HepG2 (cell line): ENCODE results near the gene SH3BGRL2.

ENCODE experiments used
- ARID3A ChIP-seq: IDR thresholded peaks from 2 replicates; pipeline ENCODE4 v1.6.1; 2012; ENCODE audit warnings: low read depth, low read length, improper control_type of control experiment
- CBX1 ChIP-seq: IDR thresholded peaks from one replicate; pipeline ENCODE4 v1.6.1; 2016; ENCODE audit warnings: antibody characterized with exemption, low read depth
- ETS1 ChIP-seq: sonication (generic); formaldehyde crosslinking; IDR thresholded peaks from 2 replicates; pipeline ENCODE4 v1.4.0; 2020; ENCODE audit warnings: missing genetic modification reagents
- NCOA2 ChIP-seq: sonication (generic); formaldehyde crosslinking; IDR thresholded peaks from 2 replicates; pipeline ENCODE4 v1.8.0; 2022; ENCODE audit warnings: inconsistent platforms
- NFAT5 ChIP-seq: sonication (generic); formaldehyde crosslinking; IDR thresholded peaks from 2 replicates; pipeline ENCODE4 v1.4.0; 2020; ENCODE audit warnings: missing genetic modification reagents
- SRSF9 ChIP-seq: fragments of 200-400 bp; formaldehyde crosslinking; IDR thresholded peaks from 2 replicates; pipeline ENCODE4 v1.6.1; 2018; ENCODE audit warnings: borderline replicate concordance, mild to moderate bottlenecking, low read depth, low read length; ENCODE audit not compliant: insufficient read depth, poor library complexity, severe bottlenecking
- TAF1 ChIP-seq: sonication (generic); formaldehyde crosslinking; IDR thresholded peaks from 2 replicates; pipeline ENCODE4 v1.4.0; 2020; ENCODE audit warnings: missing genetic modification reagents
- TAF15 ChIP-seq: fragments of 200-400 bp; formaldehyde crosslinking; IDR thresholded peaks from one replicate; pipeline ENCODE4 v1.6.1; 2018; ENCODE audit warnings: mild to moderate bottlenecking, low read depth, low read length; ENCODE audit not compliant: poor library complexity, severe bottlenecking
- TP53 ChIP-seq: sonication (generic); formaldehyde crosslinking; conservative IDR thresholded peaks from 2 replicates; pipeline ENCODE4 v1.4.0; 2020; ENCODE audit warnings: missing genetic modification reagents
- ZNF225 ChIP-seq: sonication (generic); formaldehyde crosslinking; IDR thresholded peaks from 2 replicates; pipeline ENCODE4 v1.4.0; 2020; ENCODE audit warnings: mild to moderate bottlenecking, missing genetic modification reagents
- ZNF260 ChIP-seq: sonication (generic); formaldehyde crosslinking; IDR thresholded peaks from 2 replicates; pipeline ENCODE4 v1.4.0; 2020; ENCODE audit warnings: missing genetic modification reagents, low read depth, mild to moderate bottlenecking, borderline replicate concordance
- ZNF512 ChIP-seq: sonication (generic); formaldehyde crosslinking; IDR thresholded peaks from 2 replicates; pipeline ENCODE4 v1.4.0; 2020; ENCODE audit warnings: mild to moderate bottlenecking, missing genetic modification reagents
- ZNF556 ChIP-seq: sonication (generic); formaldehyde crosslinking; IDR thresholded peaks from 2 replicates; pipeline ENCODE4 v1.4.0; 2020; ENCODE audit warnings: mild to moderate bottlenecking, missing genetic modification reagents, borderline replicate concordance
- ZNF746 ChIP-seq: sonication (generic); formaldehyde crosslinking; IDR thresholded peaks from 2 replicates; pipeline ENCODE4 v1.8.0; 2022; ENCODE audit warnings: mild to moderate bottlenecking, missing genetic modification reagents

GRCh38 chr6:79718509-79719247 is 87.5 kb downstream of the SH3BGRL2 start:
- TF ChIP-seq ZNF260 (CRISPR knock-in tag) = no peak
- no peak for TF ChIP-seq ZNF746
- TF ChIP-seq ETS1 = no peak
- no peak for TF ChIP-seq NCOA2 (CRISPR knock-in tag)
- no peak for TF ChIP-seq ZNF556 (CRISPR knock-in tag)
- no peak for TF ChIP-seq ARID3A
- TF ChIP-seq TAF15 = no peak
- TF ChIP-seq NFAT5 = no peak
- no peak for TF ChIP-seq CBX1
- TF ChIP-seq TAF1 (CRISPR knock-in tag) = no peak
- TF ChIP-seq ZNF225 = no peak
- no peak for TF ChIP-seq SRSF9
- TF ChIP-seq TP53 (CRISPR knock-in tag) = no peak
- no peak for TF ChIP-seq ZNF512 (CRISPR knock-in tag)
